HG02973 (cell line): Measurements from ENCODE around the gene MMP1.

Source experiments
- ATAC-seq: cut with Tn5 transposase; IDR thresholded peaks from one replicate; pipeline ENCODE4 v1.9.1; 2021; ENCODE audit warnings: moderate library complexity; ENCODE audit not compliant: unreplicated experiment

The MMP1 gene

GRCh38 chr11:102807921-102808320, 10.0 kb upstream of the MMP1 start:
- no peak for ATAC-seq

GRCh38 chr11:102806296-102806695, 8.3 kb upstream of the MMP1 start:
- ATAC-seq: no peak

- no peak for ATAC-seq
These were observed 4.4 kb upstream of the MMP1 start for GRCh38 chr11:102802341-102802740.

GRCh38 chr11:102800767-102801166, 2.8 kb upstream of the MMP1 start:
- ATAC-seq: no peak

- ATAC-seq: no peak
These were observed 1.9 kb upstream of the MMP1 start for GRCh38 chr11:102799681-102800340.

GRCh38 chr11:102794382-102794781, 3.6 kb downstream of the MMP1 start:
- ATAC-seq: peak; percentile 95

GRCh38 chr11:102793677-102794290, 4.2 kb downstream of the MMP1 start:
- ATAC-seq: no peak

GRCh38 chr11:102792604-102793003, 5.4 kb downstream of the MMP1 start:
- no peak for ATAC-seq

- ATAC-seq: no peak
These were observed 6.5 kb downstream of the MMP1 start for GRCh38 chr11:102791271-102792036.

GRCh38 chr11:102788334-102788995, 9.5 kb downstream of the MMP1 start:
- ATAC-seq: no peak

GRCh38 chr11:102784380-102784779, 13.6 kb downstream of the MMP1 start:
- no peak for ATAC-seq

GRCh38 chr11:102783720-102784119, 14.2 kb downstream of the MMP1 start:
- ATAC-seq: no peak

- ATAC-seq: no peak
These were observed 14.9 kb downstream of the MMP1 start for GRCh38 chr11:102783016-102783415.

GRCh38 chr11:102781676-102782075, 16.3 kb downstream of the MMP1 start:
- ATAC-seq: no peak

GRCh38 chr11:102780491-102780918, 17.5 kb downstream of the MMP1 start, which contains the start of gene MMP10:
Gene MMP10, minus strand, starts transcription at chr11:102780628. Its CDS starts 37 bp downstream, at chr11:102780591.
- ATAC-seq: no peak

GRCh38 chr11:102776454-102776853, 21.5 kb downstream of the MMP1 start:
- ATAC-seq: no peak

GRCh38 chr11:102773386-102773785, 24.6 kb downstream of the MMP1 start:
- no peak for ATAC-seq

- ATAC-seq: no peak
These were observed 26.6 kb downstream of the MMP1 start for GRCh38 chr11:102771351-102771750.

- ATAC-seq: no peak
These were observed 27.8 kb downstream of the MMP1 start for GRCh38 chr11:102770191-102770590.

GRCh38 chr11:102767800-102768199, 30.2 kb downstream of the MMP1 start:
- no peak for ATAC-seq

- ATAC-seq: no peak
These were observed 34.5 kb downstream of the MMP1 start for GRCh38 chr11:102763440-102763839.
